Activated T-helper 1 cell treated with anti-CD3 and anti-CD28 coated beads, Interleukin-2, amount 50 U/mL, for 16 hours (primary cell): ENCODE measurements around the gene A3GALT2.

Experiments used
- DNase-seq, 2 donors: peaks; one replicate each; pipeline ENCODE4 v3.0.0-alpha.2; 2020; ENCODE audit warnings: low read depth in 1 of 2, low spot score in 1 of 2

Gene A3GALT2

DNA sequence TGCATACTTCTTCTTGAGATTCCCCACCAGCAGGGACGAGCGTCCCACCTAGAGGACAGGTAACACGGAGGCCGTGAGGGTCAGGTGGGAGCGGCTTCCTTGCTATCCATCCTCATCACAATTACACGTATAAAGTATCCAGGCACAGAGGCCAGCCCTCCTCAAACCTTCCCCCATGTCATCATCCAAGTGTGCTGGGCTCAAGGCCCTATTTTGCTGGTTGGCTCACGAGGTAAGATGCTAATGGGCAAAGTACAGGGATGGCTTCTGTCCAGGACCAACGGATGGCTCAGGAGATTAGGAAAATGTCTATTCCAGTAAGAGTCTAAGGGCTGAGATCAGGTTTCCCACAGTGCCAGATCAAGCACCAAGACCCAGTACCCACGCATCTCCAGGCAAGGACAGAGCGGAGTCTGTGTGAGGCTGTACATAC lies 11.5 kb upstream of the A3GALT2 start:
- DNase-seq, result no peak

DNA sequence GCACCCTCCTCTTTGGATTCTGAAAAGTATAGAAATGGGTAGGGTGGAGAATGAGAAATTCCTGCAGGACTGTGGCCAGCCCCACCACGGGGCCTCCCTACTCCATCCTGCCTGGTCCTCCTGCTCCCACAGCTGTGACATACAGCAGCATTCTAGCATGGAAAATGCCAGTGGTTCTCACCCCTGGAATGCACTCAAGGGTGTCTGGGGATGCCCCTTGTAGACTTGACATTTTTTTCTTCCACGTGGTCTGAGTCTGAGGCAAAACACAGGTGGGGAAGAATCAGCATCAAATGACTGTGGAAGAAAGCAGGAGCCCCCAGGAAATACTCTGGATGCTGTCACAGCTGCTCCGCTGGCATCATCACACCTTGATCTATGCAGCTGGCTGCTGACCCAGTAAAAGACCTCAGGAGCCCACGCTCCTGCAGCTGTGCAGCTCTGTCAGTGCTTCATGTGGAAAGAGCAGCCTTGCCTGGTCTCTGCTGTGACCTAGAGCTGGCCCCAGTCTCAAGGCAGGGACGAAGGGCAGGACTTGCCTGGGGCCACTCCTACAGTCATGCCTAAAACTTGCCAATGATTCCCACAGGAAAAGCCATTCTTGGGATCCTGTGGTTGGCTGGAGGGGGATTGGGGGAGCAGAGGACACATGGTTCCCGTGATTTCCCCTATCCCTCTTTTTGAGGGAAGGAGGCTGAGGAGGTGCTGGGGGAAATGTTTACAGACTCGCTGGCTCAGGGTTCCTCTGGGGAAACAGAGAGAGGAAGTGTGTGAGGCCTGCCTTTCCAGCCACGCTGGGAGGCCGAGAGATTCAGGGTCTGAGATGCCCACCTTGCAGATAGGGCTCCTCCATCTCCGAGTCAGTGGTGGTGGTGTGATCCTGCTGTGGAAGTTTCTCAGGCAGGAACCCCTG lies 10.8 kb upstream of the A3GALT2 start:
- no peak for DNase-seq

DNA sequence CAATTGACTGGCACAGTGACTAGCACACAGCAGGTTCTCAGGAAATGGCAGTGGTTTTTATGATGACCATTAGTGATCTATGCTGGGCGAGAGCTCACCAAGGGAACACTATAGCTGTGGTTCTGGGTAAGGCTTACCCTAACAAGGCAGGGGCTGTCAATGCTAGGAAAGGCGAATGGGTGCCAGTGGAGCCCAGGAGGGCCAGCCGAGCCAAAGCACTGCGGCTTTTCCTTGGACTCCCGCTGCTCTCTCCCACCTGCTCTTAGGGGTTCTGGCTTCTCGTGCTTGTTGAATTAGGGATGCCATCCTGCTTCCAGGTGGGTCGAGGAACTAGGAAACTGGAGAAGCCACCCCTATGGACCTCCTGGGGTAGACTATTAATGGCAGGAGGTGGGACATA lies 10.0 kb upstream of the A3GALT2 start:
- no peak for DNase-seq

DNA sequence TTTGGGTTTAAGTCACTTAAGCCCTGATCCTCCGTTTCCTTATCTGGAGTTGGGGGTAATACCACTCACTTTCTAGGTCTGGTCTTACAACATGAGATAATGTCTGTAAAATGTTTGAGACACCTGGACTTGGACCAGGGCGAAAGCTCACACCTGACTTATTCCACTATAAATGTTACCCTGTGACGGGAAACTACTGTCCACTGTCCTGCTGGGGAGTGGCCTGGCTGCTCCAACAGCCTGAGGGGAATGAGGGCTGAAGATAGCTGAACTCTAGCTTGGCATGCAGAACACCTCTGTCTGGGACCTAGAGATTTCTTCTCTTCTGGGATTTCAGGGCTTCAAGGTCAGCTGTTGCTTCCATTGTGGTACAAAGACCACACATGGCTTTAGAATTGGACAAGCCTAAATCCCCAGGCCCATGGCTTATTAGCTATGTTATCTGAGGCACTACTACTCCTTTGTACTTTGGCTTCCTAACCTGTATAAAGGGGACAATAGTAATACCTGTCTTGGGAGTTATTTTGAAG lies 9.5 kb upstream of the A3GALT2 start:
- no peak for DNase-seq

DNA sequence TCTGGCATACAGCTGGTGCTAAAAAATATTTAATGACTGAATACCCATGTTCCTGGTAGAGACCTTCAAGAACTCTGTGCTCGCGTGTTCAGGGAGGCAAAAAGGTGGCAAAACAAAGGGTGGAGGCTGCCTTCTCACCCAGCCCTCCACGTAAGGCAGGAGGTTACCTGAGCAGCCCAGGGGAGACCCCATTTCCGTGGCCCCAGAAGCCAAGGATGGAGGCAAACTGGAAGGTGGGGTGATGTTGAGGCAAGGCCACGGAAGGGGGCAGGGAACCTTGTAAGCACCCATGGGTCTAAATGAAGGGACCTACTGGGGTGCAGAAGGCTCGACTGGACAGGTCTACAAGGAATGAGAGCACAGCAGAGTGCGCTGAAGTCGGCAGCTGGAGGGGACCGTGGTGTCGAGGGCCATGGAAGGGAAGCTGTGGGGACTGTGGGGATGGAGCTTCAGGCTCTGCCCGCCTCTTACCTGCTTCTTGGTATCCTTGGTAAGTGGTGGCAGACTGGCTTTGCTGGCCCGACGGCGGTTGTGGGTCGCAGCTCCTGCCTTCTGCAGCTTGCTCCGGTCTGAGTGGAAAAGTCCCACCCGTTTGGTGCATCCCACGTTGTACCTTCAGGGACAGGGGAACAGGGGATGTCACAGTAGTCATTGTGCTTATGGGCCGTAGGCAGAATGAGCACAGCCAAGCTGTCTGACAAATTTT lies 8.9 kb upstream of the A3GALT2 start:
- DNase-seq, result no peak

DNA sequence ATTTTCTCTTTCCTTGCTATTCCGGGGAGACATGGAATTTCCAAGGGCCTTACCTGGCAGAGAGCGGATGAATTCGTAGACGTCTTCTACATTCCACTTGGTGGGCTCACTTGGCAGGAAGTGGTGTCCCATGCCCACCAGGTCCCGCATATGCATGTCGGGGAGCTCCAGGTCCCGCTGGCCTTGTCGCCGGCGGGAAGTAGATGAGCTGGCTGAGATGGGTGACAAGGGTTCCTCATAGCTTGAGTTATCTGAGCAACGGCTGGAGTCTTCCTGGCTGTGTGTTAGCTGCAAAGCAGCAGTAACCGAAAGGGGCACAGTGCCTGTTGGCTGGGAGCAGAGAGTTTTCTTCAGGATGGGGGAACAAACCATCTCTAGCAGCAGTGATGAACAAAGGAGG lies 7.9 kb upstream of the A3GALT2 start:
- DNase-seq, result no peak

DNA sequence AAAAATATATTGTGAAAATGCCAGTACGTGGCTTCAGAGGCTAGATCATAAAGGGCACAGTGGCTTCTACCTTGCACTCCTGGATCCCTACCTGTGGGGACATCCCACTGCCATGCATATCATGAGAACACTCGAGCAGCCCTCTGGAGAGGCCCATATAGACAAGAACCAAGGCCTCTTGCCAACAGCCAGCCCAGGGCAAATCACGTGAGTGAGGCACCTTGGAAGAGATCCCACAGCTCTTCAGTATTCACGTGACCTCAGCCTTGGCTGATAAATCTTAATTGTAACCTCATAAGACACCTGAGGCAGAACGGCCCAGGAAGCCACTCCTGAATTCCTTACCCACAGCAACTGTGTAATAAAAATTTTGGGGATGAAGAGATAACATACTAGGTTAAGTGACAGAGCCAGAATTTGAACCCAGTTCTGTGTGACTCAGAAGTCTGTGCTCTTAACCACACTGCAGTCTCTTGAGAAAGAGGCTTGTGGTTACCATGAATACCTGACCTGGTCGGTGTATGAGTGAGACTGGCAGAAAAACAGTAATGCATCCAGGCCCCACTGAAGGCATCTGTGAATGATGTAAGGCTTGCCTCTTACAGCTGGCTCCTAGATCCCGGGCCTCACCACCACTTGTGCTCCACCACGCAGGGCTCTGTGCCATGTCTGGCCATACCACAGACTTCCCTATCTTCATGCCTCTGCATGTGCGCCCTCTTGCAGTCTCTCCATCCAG lies 6.9 kb upstream of the A3GALT2 start:
- no peak for DNase-seq

DNA sequence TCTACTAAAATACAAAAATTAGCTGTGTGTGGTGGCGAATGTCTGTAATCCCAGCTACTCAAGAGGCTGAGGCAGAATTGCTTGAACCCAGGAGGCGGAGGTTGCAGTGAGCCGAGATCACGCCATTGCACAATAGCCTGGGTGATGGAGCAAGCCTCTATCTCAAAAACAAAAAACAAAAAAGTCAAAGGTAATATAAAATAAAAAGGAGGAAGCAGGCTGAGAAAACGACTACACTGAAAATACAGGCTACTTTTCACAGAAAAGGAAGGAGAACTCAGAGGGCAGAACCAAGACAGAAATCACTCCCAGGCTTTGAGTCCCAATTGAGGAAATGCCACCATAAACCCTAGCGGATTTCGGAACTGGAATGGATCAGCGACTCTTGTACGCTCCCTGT lies 5.9 kb upstream of the A3GALT2 start:
- no peak for DNase-seq

DNA sequence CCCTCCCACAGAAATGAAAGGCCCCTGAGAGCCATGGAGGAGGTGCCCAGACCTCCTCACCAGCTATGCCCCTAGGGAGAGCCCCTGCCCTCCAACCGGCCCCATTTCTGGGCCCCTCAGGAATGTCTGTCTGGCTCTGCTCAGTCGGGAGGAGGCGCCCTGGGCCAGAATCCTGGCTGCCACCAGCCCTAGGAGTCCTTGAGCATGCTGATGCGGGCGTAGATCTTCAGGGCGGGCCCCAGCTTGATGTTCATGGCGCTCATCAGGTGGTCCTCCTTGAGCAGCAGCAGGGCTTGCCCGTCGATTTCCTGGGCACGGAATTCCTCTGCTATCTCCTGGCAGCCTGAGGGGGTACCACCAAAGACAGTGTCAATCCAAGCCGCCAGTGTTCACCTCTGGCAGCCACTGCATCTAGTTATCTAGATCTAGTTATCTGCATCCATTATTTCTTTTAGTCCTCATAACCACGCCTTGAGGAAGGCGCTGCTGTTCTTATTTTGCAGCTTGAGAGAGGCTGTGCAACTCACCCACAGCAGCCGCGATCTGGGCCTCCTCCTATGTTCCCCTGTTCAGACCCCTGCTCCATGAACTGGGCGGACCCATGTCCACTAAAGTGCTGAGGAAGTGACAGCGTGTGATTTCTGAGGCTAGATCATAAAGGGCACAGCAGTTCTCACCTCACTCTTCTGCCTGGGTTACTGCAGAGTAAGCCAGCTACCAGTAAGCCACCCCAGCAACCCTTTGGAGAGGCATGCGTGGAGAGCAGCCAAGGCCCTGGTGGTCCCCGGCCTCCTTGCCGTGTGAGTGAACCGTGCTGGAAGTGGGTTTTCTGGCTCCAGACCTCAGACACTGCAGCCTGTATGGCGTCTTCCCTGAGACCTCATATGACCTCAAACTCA lies 4.0 kb upstream of the A3GALT2 start:
- no peak for DNase-seq

DNA sequence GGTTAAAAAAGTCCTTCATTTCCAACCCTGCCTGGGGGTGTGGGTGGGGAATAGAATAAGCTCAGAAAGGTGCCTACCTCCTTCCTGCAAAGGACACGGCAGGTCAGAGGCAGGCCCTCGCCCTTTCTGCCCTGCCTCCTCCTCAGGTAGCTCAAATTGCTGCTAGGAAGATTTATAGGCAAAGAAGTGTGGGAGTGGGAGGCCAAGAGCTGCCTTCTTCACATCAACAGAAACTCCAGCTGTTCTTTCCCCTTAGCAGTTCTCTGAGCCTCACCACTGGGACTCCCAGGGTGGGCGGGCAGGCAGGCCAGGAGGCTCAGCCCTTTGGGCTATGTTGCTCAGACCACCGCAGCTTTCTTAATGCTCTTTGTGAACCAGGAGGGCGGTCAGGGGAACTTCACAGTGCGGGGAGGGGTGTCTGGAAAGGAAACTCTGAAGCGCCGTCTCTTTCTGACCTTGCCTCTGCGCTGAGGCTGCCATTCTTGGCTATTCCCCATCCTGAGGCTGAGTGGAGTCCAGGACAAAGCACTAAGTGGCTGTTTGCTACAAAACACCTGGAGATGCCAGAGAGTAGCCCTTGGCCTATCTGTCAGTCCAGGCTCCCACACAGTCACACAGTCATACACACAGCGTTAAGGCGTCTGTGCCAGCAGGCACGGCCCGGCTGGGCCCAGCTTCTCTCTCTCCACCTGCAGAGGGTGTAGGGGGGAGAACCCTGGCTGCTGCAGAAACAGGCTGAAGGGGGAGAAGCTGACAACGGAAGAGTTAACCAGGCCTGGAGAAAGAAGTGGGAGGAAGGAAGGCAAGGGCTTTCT lies 3.0 kb upstream of the A3GALT2 start:
- DNase-seq, result no peak

DNA sequence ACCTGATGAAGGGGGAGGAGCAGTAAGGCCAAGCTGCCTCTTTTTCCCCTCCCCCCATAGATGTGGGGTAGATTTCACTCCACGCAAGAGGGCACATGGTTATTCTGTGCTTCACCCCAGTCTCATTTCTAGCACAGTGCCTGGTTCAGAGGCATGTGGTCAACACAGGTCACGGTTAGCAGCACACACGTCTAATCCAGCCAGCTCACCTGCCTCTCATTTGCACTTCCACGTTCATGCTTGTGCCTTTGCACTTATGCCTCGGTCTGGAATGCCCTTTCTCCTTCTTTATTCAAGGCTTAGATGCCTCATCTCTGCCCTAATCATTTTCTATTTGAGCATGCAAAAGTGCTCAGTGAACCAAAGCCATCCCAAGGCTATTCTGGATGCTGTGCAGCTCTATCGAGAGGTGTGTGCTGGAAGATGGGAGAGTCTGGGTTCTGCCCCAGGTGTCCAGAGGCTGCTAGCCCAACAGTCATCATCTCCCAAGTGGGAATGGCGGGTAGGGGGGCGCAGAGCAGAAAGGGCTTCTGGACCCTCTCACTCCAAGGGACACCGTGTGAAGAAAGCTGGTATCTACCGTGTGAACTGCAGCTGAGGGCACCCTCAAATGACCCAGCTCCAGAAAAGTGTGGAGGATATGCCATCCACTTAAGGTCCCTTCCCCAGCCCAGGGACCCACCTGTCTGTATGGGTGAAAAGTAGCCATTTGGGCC lies 2.1 kb upstream of the A3GALT2 start:
- no peak for DNase-seq

DNA sequence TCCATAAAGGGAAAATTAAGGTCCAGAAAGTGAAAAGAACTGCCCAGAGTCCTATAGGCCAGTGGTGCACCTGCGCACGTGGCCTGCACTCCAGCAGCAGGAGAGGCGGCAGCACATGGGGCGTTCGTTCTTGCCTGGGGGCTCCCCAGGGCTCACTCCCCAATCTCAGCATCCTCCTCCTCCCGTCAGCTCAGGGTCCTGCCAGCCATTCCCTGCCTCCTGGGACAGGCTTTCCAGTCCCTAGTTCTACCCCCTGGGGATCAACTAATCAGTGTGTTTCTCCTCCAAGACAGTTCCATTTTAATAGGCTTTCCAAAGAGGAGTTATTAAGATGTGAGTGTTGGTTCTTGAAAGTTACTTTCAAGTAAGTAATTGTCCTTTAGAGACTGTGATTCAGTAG lies 1.2 kb upstream of the A3GALT2 start:
- DNase-seq, result no peak

DNA sequence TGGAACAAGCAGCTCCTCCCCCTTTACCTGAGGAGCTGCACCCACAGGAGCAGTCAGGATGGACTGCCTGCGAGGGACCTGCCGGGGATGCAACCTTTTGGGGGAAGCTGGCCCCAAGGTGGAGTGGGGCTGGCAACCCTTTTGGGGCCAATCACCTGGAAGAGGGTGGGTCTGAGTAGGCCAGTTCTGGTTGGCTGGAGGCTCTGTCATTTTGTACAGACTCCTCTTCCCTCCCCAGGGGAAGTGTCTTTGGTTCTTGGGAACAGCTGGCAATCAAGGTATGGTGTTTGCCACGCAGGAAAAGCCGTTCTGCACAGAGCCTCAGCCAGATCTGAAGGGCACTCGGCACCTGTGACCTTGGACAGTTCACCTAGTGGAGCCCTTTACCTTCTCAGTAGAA lies 280 bp upstream of the A3GALT2 start:
- no peak for DNase-seq

DNA sequence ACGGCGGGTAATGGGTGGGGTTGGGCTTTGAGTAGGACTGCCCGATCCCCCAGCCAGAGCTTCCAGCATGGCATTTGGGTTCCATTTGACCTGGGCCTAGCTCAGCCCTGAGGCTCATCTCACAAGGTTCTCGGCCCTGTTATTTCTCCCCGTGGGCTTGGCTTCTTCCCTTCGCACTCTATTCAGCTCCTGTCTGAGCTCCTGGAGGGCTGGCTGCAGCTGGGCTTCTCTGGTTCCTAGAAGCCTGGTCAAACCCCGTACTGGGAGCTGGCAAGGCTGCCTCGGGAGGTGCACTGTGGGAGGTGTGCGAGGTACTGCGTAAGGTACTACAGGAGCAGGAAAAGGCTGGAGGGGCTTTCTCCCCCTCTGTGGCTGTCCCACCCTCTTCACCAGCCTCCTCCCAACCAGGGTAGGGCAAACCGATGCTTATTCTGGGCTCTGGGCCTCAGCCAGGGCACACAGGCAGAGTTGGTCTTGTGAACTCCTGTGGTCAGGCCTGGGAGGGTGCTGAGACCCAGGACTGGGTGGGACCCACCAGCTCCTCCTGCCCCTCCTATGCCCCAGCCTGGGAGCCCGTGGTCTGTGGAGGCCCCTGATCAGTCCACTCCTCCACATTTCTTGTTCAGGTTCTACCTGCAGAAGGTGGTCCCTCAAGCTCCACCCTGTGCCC lies 814 bp downstream of the A3GALT2 start:
- no peak for DNase-seq

DNA sequence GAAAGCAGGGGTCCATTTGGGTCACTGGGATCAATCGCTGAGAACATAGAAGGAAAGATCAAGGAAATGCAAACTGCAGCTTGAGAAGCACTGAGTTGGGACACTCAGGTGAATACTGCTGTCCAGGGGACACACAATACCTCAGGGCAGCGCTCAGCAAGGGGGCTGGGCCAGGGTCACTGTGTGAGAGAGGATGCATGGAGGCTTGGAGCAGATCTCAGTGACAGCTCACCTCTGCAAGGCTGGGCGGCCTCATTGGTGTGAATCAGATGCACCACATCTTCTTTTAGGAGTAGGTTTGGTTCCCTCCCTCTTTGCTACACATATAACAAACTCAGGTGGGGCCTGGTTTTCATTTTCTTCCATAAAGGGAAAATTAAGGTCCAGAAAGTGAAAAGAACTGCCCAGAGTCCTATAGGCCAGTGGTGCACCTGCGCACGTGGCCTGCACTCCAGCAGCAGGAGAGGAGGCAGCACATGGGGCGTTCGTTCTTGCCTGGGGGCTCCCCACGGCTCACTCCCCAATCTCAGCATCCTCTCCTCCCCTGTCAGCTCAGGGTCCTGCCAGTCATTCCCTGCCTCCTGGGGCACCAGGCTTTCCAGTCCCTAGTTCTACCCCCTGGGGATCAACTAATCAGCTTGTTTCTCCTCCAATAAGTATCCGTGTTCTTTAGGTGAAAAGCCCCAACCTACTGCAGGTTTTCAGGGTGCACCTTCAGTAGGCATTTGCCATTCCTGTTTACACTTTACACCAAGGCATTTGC lies 1.5 kb downstream of the A3GALT2 start:
- no peak for DNase-seq

DNA sequence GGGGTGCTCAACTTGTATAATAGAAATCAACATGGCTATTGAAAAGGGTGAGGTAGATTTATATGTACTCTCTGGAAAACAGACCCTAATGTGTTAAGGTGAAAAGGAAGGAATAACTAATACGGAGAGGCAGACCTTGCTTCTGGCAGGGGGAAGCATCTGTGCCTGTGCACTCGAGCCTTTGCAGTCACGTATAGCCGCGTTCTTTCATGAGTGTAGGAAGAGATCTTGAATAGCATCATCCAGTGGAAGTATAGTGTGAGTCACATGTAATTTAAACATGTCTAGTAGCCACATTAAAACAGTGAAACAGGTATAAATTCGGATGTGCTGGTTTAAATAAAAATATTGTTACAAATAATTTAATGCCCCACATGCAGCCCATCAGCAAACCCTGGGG lies 3.0 kb downstream of the A3GALT2 start:
- no peak for DNase-seq

DNA sequence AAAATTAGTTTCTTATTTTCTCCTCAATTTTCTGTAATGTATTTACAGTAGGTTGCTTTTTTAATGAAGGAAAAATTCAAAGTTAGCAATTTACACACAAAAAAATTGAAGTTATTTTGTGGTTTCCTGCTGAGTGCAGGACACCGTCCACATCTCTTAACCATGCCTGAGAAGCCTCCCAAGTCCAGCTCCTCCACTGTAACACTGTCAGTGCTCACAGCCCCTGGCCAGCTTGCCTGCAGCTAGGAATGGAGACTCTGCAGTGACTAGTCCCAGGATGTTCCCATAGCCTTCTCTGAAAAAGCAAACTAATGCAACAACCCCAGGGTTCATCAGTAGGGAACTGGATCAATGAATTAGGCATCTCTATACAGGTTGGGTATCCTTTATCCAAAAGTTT lies 3.5 kb downstream of the A3GALT2 start:
- DNase-seq, result no peak

DNA sequence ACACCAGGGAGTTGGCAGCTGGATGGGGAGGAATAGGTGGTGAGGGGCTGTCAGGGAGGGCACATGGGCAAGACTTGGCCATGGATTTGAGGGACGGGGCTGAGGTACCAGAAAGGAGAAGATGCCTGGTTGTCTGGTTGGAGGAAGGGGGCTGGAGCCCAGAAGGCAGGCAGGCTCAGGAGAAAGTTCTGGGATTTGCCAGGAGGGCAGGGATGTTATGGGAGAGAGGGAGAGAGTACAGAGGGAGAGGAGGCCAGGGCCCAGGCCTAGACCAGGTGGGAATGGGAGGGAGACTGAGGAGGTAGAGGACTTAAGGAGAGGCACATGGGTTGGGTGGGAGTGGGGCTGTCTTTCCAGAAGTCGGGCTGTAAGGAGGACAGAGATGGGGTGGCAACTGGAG lies 4.3 kb downstream of the A3GALT2 start:
- no peak for DNase-seq
